Activated T-cell treated with anti-CD3 and anti-CD28 coated beads, Interleukin-2, amount 50 U/mL, for 4 hours (primary cell): ENCODE results near the gene HELZ2. TPM values are rescaled to one million over a fixed set of nuclear protein-coding genes. Genes with fewer than 3 reads are reported as not detected.

ENCODE experiments used
- ATAC-seq, 2 donors: fragments of 200-7000 bp; cut with Tn5 transposase; one replicate each; pipeline ENCODE4 v1.10.0; 2021
- DNase-seq: peaks from one replicate; pipeline ENCODE4 v3.0.0-alpha.2; 2020
- H3K27me3 Mint-ChIP-seq: one replicate; pipeline ENCODE4 v1.8.0; 2021; ENCODE audit warnings: low read depth, mixed read lengths
- H3K36me3 Mint-ChIP-seq: one replicate; pipeline ENCODE4 v1.8.0; 2022; ENCODE audit warnings: mixed read lengths; ENCODE audit not compliant: insufficient read depth
- H3K4me1 Mint-ChIP-seq: one replicate; pipeline ENCODE4 v1.8.0; 2021; ENCODE audit warnings: low read depth, mixed read lengths
- H3K4me3 Mint-ChIP-seq: one replicate; pipeline ENCODE4 v1.8.0; 2021; ENCODE audit warnings: mild to moderate bottlenecking, moderate library complexity, mixed read lengths
- H3K9me3 Mint-ChIP-seq: one replicate; pipeline ENCODE4 v1.8.0; 2021; ENCODE audit warnings: mixed read lengths
- total RNA-seq, 3 donors: library from RNA; stranded (reverse); gene quantifications; one replicate each; pipeline ENCODE4 v1.2.1, GENCODE V29; 2021

The HELZ2 gene
- total RNA-seq, 3 donors from 2014 or later, result 7.4 to 11.9 (median 7.8) TPM

DNA sequence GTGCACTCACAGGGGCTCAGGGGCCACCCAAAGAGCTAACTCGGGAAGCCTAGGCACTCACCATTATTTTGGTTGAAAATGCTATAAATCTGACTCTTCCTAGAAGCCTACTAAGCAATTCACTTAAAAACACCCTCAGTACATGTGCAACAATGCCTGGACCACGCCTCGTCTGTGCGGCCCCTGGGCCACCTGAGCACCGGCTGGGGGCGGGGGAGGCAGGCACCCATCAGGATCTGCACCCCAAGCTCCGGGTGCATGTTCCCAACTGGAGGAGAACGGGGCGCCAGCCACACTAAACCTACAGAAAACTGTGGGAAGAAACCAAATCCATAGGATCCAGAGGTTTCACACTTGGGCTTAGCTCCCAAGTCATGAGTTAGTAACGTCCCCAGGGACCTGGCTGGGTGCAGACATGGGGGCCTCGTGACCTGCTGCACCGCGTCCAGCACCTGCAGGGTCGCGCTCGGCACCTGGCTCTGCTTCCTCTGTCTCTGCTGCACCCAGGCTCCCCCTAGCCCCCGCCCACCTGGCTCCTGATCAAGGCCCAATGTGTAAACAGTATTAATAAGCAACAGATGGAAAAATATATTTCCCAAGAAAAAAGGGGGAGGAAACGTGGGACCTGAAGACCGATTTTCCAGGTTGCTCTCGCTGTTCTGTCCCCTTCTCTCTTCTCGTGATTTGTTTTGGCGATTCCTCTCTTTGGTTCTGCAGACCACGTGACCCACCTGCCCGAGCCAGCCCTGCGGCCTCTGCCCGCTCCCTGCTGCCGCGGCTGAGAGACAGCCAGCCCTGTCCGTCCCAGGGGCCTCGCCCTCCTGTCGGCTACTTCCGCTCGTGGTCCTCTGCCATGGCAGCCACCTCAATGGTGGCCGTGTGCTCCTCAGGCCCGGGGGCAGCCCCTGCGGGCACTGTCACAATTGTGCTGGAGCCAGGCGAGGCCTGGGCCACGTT lies 15.5 kb upstream of the HELZ2 start:
- Mint-ChIP-seq H3K4me1 (peaks cover 12% of the 10 kb centered on the region), H3K27me3 (no peaks in the 10 kb centered on the region), H3K36me3 (peaks cover 26% of the 10 kb centered on the region), H3K4me3 (no peak overlapping the region), H3K9me3 (no peaks in the 10 kb centered on the region)
- DNase-seq (no peak), ATAC-seq (no peak)

DNA sequence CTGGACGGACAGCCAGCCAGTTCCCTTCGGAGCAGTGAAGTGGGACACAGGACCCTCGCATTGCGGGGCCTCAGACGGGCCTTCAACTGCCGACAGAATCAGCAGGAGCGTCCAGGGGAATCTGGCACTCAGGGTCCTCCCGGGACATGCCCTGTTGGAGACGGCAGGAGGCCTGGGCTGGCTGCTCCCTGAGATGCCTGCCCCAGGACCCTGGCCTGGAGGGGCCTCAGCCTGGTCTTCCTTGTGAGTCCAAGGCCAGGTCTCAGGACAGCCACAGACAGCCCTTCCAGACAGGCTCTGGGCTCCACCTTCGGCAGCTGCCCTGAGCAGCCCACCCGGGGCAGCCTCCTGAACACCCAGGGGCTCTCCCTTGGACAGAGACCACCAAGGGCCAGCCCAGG lies 14.6 kb upstream of the HELZ2 start:
- Mint-ChIP-seq H3K4me3 (no peak overlapping the region), H3K27me3 (no peaks in the 10 kb centered on the region), H3K9me3 (no peaks in the 10 kb centered on the region), H3K4me1 (peaks cover 12% of the 10 kb centered on the region), H3K36me3 (peaks cover 23% of the 10 kb centered on the region)
- DNase-seq, result no peak
- ATAC-seq, result no peak

DNA sequence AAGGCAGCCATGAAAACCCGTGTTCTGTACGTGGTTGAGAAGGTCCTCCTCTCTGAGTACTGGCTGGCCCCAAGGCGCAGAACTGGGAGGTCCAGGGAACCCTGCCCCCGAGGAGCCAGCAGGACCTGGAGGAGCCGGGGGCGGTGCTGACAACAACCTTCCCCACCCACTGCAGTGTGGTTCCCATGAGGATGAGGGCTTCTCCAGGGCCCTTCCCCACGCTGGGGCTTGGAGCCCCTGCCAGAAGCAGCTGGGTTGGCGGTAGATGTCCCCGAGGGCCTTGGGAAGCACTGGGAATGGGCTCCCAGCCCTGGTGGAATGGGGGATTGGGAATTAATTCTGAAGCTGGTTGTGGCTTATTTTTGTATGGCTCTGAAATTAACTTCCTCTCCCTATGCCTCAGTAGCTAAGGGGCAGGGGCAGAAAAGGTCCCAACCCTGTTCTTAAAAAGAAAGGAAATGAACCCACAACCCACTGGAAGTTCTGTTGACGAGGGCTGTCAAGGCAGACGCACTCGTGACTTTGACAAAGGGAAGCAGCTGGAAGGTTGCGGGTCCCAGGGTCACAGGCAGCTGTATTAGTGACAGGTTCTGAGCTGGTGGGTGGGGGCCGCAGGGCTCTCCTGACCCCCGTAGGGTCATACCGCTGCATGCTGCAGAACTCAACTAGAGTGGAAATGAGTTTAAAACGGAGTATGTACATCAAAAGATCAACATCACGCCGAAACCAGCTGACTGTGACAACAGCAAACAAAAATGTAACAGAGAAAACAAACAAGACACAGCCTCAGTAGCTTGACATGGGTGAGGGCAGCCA lies 13.9 kb upstream of the HELZ2 start:
- DNase-seq (no peak), ATAC-seq (no peak)
- Mint-ChIP-seq H3K4me3 (no peak overlapping the region), H3K4me1 (peaks cover 12% of the 10 kb centered on the region), H3K9me3 (no peaks in the 10 kb centered on the region), H3K27me3 (no peaks in the 10 kb centered on the region), H3K36me3 (peaks cover 18% of the 10 kb centered on the region)

DNA sequence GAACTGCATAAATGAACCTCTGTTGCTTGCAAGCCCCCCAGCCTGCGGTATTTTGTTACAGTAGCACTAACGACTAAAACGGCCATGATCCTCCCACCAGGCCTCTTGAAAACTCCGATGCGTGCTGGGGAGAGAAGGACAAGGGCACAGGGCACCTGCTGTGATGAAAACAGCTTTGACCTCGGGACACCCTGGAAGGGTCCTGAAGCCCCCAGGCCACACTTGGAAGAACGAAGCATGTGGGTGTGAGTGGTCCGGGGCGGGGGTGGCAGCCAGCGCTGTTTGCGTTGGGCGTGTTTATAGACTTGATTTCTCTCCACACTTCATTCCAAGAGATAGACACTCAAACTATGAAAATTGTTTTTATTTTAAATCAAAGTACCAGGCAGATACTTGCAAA lies 13.2 kb upstream of the HELZ2 start:
- Mint-ChIP-seq H3K4me3 (no peak overlapping the region), H3K36me3 (peaks cover 17% of the 10 kb centered on the region), H3K9me3 (no peaks in the 10 kb centered on the region), H3K27me3 (no peaks in the 10 kb centered on the region), H3K4me1 (peaks cover 12% of the 10 kb centered on the region)
- ATAC-seq, result no peak
- no peak for DNase-seq

DNA sequence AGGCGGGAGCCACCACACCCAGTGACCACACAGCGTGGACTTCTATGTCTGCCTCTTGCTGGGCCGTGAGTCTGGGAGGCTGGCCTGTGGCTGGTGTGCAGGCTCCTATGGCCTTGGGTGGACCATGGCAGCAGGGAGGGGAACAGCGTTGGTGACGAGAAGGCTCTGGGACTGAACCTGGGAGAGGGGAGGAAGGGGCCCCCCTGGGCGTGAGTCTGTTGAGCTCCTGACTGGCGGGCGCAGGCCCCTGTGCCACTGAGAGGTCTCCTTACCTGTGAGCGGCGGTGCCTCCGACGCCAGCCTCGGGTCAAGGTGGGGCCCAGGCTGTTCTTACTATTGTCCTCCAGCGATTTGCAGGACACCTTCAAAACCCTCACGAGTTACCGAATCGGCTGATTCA lies 12.8 kb upstream of the HELZ2 start:
- ATAC-seq, result no peak
- Mint-ChIP-seq H3K4me3 (no peak overlapping the region), H3K4me1 (peaks cover 12% of the 10 kb centered on the region)

DNA sequence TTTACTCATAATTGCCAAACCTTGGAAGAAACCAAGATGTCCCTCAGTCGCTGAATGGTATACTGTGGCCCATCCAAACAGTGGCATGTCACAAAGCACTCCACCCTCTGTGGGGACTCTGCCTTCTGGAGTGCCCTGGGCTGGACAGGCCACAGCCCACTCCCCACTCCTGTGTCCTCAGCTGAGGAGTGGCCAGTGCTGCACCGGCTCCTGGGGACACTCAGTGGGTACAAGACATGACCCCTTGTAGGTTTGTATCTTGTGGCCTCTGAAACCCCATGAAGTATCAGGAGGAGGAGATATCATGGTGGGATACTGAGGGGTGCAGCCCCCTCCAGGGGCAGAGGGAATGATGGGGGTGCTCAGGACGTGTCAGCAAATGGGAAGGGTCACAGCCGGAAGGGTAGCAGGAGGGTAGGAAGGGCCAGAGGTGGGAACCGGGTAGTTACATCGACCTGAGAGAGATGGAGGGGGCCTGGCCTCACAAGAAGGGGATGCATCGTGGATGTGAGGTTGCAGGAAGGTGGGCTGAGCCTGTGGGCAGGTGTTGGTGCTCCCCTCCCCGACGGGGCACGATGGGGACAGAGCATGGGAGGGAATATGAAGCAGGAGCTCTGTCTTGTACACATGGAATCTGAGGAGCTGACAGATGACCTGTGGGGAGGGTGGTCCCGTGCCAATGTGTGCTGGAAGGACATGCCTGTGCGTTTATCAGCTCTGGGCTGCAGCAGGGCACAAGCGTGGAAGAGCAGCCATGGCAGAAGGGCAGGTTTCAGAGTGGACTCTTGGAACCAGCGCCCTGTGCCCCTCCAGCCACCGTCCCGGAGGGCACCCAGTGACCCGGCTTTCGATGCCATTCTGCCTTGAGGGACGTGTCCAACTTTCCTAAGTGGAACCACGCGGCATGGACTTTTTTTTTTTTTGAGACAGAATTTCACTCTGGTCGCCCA lies 11.9 kb upstream of the HELZ2 start:
- Mint-ChIP-seq H3K27me3 (no peaks in the 10 kb centered on the region), H3K9me3 (no peaks in the 10 kb centered on the region), H3K36me3 (peaks cover 12% of the 10 kb centered on the region), H3K4me1 (peaks cover 13% of the 10 kb centered on the region), H3K4me3 (no peak overlapping the region)
- DNase-seq (no peak), ATAC-seq (no peak)

More for the DNA sequence above, 12.8 kb upstream of the HELZ2 start:
- H3K27me3 Mint-ChIP-seq, result no peaks in the 10 kb centered on the region
- peaks cover 15% of the 10 kb centered on the region for H3K36me3 Mint-ChIP-seq
- H3K9me3 Mint-ChIP-seq, result no peaks in the 10 kb centered on the region
- DNase-seq, result no peak

DNA sequence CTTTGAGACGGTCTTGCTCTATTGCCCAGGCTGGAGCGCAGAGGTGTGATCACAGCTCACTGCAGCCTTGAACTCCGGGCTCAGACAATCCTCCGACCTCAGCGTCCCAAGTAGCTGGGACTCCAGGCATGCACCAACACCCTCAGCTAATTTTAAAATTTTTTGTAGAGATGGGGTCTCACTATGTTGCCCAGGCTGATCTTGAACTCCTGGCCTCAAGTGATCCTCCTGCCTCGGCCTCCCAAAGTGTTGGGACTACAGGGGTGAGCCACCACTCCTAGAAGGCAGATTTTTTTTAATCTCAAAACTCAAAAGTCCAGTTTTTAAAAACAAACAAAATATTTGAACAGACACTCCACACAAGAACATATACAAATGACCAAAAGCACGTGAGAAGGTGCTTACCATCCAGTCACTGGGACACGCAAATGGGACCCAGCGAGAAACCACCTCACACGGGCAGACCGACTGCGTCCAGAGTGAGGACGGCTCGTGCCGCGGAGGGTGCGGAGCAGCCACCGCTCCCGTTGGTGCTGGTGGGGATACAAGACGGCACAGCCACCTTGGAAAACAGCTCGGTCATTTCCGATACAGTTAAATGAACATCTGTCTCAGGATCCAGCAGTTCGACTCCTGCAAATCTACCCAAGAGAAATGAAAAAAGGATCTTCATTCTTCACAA lies 8.5 kb upstream of the HELZ2 start:
- Mint-ChIP-seq H3K4me3 (no peak overlapping the region), H3K9me3 (no peaks in the 10 kb centered on the region), H3K36me3 (peaks cover 3% of the 10 kb centered on the region), H3K4me1 (peaks cover 8% of the 10 kb centered on the region), H3K27me3 (no peaks in the 10 kb centered on the region)
- ATAC-seq (no peak), DNase-seq (no peak)

DNA sequence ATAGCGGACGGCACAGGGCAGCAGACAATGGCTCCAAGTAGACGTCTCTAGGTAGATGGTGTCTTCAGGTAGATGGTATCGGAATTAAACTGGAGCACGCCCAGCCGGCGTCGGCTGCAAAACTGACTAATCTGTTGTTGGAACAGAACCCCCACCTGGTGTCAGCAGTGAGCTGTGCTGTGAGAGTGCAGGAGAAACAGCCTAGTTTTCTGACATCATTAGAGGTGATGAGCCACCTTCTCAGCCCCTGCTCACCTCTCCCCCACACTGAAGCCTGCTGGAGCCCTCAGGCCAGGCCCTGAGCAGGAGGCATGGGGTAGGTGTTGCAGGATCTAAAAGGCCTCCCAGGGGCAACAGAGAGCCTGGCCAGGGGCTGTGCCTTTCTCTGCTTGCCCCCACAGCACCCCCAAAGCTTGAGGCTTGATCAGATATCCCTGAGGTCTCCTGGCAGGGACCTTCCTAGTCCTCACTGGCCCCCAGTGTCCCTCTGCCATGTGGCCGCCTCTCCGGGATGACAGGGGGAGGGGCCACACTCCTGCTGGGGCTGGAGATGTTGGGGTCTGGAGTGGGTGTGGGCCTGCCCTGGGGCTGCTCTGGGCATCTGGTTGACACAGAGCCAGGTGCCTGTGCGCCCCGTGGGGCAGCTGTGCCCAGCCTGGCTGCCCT lies 6.9 kb upstream of the HELZ2 start:
- Mint-ChIP-seq H3K4me3 (no peak overlapping the region), H3K27me3 (no peaks in the 10 kb centered on the region), H3K4me1 (peaks cover 3% of the 10 kb centered on the region), H3K9me3 (no peaks in the 10 kb centered on the region), H3K36me3 (no peaks in the 10 kb centered on the region)
- DNase-seq (peak; percentile 70), ATAC-seq (peak; percentile 97 to 99)

DNA sequence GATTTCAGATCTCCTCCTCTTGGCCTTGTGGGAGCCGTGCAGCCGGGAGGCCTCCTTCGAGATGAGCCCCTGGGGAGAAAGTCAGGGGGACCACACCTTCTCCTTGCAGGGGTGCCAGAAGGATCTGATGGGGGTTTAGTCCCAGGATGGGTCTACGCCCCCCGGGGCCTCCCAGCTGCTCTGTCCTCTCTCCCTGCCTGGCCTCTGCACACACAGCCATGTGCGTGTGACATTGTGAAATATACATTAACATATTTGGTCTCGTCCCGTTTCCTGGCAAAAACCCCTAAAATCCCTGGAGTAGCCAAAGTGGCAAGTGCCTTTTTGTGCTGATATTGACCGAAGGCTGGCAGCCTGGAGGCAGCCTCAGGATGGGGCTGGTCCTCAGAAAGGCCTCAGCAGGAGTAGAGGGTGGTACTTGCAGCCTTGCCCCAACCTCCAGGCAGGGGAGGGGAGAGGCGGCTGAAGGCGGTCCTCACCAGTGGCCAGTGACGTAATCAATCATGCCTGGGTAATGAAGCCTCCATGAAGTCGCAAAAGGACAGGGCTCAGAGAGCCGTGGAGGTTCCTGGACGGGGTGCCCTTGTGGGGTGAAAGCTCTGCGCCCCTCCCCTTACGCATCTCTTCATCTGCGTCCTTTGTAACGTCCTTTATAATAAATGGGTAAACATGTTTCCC lies 5.1 kb upstream of the HELZ2 start:
- H3K4me1 Mint-ChIP-seq, result peaks cover 3% of the 10 kb centered on the region
- H3K27me3 Mint-ChIP-seq, result no peaks in the 10 kb centered on the region
- ATAC-seq, result no peak
- no peaks in the 10 kb centered on the region for H3K9me3 Mint-ChIP-seq
- no peaks in the 10 kb centered on the region for H3K36me3 Mint-ChIP-seq
- DNase-seq, result no peak
- no peak overlapping the region for H3K4me3 Mint-ChIP-seq

DNA sequence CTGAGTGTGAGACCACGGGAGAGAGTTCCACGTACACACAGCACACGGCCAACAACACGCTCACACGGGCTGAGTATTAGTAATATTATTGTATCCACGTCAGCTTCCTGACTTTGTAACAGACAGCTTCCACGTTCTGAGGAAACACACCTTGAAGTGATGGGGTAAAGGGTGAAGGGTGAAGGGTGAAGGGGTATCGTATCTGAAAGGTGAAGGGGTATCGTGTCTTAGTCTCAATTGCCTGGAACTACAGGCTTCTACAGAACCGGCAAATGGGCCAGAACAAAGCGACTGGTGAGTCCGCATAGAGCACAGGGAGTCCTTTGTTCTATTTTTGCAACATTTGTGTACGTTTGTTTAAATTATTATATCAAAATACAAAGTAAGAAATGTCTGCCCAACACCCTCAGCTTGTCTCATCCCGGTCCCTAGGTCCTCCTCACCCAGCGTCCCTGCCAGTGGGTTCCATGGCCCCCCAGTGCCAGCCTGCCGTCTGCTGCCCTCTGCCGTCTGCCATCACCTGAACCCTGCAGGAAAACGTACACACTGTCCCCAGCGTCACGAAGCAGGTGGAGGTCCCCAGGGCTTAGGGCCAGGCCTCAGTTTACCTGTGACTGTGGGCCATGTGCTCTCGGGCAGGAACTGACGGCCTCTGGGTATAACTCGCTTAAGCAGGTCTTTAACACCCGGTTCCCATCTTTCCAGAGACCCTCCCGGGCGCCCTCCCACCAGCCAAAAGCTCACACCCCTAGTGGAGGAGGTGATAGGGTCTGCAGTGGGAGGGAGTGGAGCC lies 4.4 kb upstream of the HELZ2 start:
- Mint-ChIP-seq H3K27me3 (no peaks in the 10 kb centered on the region), H3K4me3 (no peak overlapping the region), H3K9me3 (no peaks in the 10 kb centered on the region), H3K36me3 (no peaks in the 10 kb centered on the region), H3K4me1 (peaks cover 5% of the 10 kb centered on the region)
- ATAC-seq, result no peak
- no peak for DNase-seq

DNA sequence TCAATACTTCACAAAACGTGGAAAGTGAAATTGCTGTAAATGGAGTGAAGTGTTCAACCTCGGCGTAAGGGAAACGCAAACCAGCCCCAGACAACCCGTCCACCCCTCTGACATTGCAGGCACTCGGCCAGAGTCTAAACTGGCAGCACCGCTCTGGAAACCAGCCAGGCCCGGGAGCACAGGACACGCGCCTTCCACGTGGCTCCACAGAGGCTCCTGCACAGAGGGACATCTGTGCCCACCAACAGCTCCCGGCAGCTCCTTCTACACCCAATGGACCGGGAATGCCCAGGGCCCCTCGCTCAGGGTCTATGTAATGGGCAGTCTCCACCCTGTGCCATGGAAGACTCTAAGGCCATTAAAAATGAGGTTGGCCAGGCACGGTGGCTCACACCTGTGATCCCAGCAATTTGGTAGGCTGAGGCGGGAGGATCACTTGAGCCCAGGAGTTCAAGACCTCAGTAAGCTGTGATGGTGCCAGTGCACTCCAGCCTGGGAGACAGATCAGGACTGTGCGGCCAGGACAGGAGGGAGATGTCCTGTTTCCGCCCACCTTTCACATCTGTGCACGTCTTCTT lies 3.4 kb upstream of the HELZ2 start:
- Mint-ChIP-seq H3K9me3 (no peaks in the 10 kb centered on the region), H3K36me3 (no peaks in the 10 kb centered on the region), H3K4me1 (peaks cover 5% of the 10 kb centered on the region), H3K4me3 (no peak overlapping the region), H3K27me3 (no peaks in the 10 kb centered on the region)
- no peak for ATAC-seq
- DNase-seq, result no peak

DNA sequence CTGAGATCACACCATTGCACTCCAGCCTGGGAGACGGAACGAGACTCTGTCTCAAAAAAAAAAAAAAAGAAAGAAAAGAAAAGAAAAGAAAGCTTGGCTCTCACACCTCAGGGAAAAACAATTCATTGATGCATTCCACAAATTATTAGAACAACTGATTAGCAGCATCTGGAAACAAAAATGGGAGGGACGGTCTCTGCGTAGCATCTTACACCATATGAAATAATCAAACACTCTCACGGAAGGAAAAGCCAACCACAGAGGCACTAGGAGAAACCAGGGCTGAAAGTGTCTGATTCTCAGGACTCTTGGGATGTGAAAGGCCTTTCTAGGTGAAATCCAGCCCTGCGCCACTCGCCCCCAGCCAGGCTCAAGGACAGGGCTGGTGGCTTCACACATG lies 2.3 kb upstream of the HELZ2 start:
- H3K27me3 Mint-ChIP-seq, result no peaks in the 10 kb centered on the region
- no peaks in the 10 kb centered on the region for H3K9me3 Mint-ChIP-seq
- DNase-seq (no peak), ATAC-seq (no peak)
- peaks cover 5% of the 10 kb centered on the region for H3K4me1 Mint-ChIP-seq
- H3K36me3 Mint-ChIP-seq, result no peaks in the 10 kb centered on the region
- H3K4me3 Mint-ChIP-seq, result no peak overlapping the region
